ENCODE data around the gene CCDC167. TPM values are rescaled to one million over a fixed set of nuclear protein-coding genes. Genes with fewer than 3 reads are reported as not detected.

Gene CCDC167
- total RNA-seq, 1 donor from 2014 or later = 82.7 TPM

GRCh38 chr6:37538107-37538506 lies 38.4 kb upstream of the CCDC167 start:
- TF ChIP-seq CTCF (IDR thresholded peaks at IDR 0.05; ENCODE audit: insufficient read depth, low read length, poor library complexity, severe bottlenecking) = peak; percentile 46
- no peak for DNase-seq (ENCODE audit: low read depth)

GRCh38 chr6:37537548-37537947 lies 37.9 kb upstream of the CCDC167 start:
- Histone ChIP-seq H3K4me3 (ENCODE audit: low read depth, low read length) (no peak overlapping the region), H3K36me3 (ENCODE audit: control insufficient read depth, insufficient read depth, low read length) (no peaks in the 10 kb centered on the region), H3K27me3 (ENCODE audit: control insufficient read depth, insufficient read depth, low read length) (peaks cover 48% of the 10 kb centered on the region)
- no peak for TF ChIP-seq CTCF (IDR thresholded peaks at IDR 0.05; ENCODE audit: insufficient read depth, low read length, poor library complexity, severe bottlenecking)
- DNase-seq (ENCODE audit: low read depth) = no peak

More at GRCh38 chr6:37538107-37538506, 38.4 kb upstream of the CCDC167 start:
- Histone ChIP-seq H3K4me3 (ENCODE audit: low read depth, low read length) (no peak overlapping the region), H3K27me3 (ENCODE audit: control insufficient read depth, insufficient read depth, low read length) (peaks cover 44% of the 10 kb centered on the region), H3K36me3 (ENCODE audit: control insufficient read depth, insufficient read depth, low read length) (no peaks in the 10 kb centered on the region)

GRCh38 chr6:37536491-37537190 lies 36.9 kb upstream of the CCDC167 start:
- Histone ChIP-seq H3K27me3 (ENCODE audit: control insufficient read depth, insufficient read depth, low read length) (peaks cover 57% of the 10 kb centered on the region), H3K4me3 (ENCODE audit: low read depth, low read length) (no peak overlapping the region)
- DNase-seq (ENCODE audit: low read depth) = no peak

GRCh38 chr6:37535759-37536490 lies 36.2 kb upstream of the CCDC167 start:
- Histone ChIP-seq H3K36me3 (ENCODE audit: control insufficient read depth, insufficient read depth, low read length) (no peaks in the 10 kb centered on the region), H3K27me3 (ENCODE audit: control insufficient read depth, insufficient read depth, low read length) (peaks cover 58% of the 10 kb centered on the region), H3K4me3 (ENCODE audit: low read depth, low read length) (peak overlapping the region; percentile 16)
- peak; percentile 50 for TF ChIP-seq CTCF (IDR thresholded peaks at IDR 0.05; ENCODE audit: insufficient read depth, low read length, poor library complexity, severe bottlenecking)
- no peak for DNase-seq (ENCODE audit: low read depth)

More at GRCh38 chr6:37536491-37537190, 36.9 kb upstream of the CCDC167 start:
- TF ChIP-seq CTCF (IDR thresholded peaks at IDR 0.05; ENCODE audit: insufficient read depth, low read length, poor library complexity, severe bottlenecking) = no peak
- no peaks in the 10 kb centered on the region for H3K36me3 ChIP-seq (ENCODE audit: control insufficient read depth, insufficient read depth, low read length)

GRCh38 chr6:37535428-37535758 lies 35.7 kb upstream of the CCDC167 start:
- no peak for TF ChIP-seq CTCF (IDR thresholded peaks at IDR 0.05; ENCODE audit: insufficient read depth, low read length, poor library complexity, severe bottlenecking)
- no peak for DNase-seq (ENCODE audit: low read depth)
- H3K4me3 ChIP-seq (ENCODE audit: low read depth, low read length) = no peak overlapping the region
- H3K27me3 ChIP-seq (ENCODE audit: control insufficient read depth, insufficient read depth, low read length) = peaks cover 61% of the 10 kb centered on the region
- H3K36me3 ChIP-seq (ENCODE audit: control insufficient read depth, insufficient read depth, low read length) = no peaks in the 10 kb centered on the region
